Dedifferentiated amniotic fluid mesenchymal stem cell (primary cell): ENCODE results near the gene PSMD6.

Experiments used
- DNase-seq: peaks from one replicate; pipeline ENCODE4 v3.0.0-alpha.2; 2016; ENCODE audit errors: extremely low spot score

Gene PSMD6

DNA sequence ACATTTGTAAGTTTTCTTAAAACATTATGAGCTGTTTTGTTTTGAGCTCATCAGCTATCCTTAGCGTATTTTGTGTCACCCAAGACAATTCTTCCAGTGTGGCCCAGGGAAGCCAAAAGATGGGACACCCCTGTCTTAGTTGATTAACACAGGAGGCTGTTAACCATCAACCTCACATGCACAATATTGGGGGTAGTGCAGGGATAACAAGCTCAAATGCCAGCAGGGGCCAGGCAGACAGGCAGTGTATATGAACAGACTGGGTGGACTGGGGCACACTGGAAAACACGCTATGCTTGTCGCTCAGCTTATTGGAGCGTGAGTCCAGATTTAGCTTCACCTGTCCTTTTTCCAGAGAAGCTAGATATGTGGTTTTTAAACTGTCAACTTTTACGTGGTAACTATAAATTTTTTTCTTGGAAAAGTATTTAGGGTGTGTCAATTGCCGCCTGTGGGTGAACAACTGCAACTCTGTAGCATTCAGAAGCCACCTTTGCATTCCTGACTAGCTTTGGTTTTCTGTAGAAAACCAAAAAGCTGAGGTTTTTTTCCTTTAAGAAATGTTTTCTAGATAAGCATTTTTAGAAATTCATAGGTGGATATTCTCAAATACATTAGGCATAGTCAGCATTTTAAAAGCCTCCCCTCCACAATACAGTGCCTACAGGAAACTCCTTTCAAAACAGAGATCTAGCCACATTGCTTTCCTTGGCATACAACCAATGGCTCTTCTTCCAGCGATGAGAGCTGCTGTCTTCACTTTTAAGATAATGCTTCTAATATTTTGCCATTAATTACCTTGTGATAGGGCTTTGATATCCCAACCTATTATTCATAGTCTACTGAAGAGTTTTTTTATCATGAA, 14.6 kb downstream of the PSMD6 start:
- no peak for DNase-seq

DNA sequence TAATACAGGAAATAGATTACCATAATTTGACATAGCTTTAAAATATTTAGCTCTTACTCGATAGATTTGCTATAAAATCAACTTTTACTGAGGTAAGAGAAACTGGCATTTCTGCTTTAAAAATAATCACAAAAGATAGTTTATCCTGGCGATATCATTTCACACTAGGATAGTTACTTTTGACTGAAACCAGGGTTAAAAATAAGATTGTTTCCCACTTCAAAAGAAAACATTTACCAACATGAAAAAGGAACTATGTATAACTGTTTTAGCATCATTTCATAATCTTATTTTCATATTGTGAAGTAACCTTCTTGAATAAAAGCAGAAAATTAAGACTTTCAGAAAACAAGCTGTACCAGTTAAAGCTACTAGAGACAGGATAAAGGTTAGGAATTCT, 15.3 kb downstream of the PSMD6 start:
- no peak for DNase-seq

DNA sequence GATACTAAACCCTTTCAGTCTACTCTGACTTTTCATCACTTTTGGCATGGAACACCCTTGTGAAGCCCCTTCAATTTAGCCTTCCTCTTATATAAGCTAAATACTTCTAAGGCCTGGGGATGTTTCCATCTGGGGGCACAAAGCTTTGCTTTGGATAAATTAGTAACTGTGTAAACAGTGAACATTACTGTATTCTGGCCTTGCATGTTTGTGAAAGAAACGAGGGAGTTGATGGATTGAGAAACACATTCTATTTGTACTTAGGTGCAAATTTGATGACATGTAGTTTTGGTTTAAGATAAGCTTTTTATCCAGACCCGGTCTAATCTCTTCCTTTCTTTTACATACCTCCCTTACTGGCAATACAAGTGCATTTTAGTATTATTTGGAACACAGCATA, 19.7 kb downstream of the PSMD6 start:
- DNase-seq = no peak

DNA sequence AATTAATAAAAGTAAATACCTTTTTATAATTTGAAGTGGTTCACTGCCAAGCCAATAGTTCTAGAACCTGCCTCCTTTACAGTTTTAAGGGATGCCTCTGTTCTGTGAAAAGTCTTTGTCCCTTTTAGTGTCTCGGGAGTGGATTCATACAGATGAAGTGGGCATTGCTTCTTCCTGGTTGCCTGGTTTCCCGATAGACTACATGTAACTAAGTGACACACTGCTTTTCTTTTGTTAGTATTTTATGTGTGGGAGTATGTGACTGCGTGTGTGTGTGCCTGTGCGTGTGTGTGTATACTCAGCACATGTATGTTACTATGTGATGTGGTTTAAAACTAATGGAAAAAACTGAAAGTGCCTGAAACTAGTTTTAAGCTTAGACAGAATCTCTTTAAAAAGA, 21.1 kb downstream of the PSMD6 start:
- DNase-seq = no peak

DNA sequence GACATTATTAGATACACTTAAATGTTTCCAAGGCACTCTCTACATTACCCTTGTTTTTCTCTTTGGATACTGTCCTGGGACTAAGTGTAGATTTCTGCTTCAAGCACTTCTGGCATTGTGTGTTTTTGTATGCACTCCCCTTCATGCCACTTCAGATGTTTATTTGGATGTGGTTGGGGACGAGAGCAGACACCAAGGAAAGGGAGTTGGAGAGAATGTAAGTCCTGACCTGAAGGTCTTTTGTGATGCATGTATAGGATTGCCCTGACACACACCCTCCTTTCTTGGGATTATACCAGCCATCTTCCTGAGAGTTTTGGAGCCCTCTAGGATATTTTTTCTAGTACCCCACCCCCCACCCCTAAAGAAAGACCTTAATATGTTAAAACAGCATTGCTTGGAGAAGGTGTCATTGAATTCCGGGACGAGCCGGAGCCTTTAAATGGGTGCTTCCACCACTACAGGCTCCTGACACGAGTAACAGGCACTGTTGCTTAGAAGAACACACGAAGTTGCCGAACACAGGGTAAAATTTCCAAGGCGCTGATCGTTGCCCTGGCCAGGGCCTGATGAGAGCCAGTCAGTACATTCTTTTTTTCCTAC, 22.7 kb downstream of the PSMD6 start:
- DNase-seq = no peak

DNA sequence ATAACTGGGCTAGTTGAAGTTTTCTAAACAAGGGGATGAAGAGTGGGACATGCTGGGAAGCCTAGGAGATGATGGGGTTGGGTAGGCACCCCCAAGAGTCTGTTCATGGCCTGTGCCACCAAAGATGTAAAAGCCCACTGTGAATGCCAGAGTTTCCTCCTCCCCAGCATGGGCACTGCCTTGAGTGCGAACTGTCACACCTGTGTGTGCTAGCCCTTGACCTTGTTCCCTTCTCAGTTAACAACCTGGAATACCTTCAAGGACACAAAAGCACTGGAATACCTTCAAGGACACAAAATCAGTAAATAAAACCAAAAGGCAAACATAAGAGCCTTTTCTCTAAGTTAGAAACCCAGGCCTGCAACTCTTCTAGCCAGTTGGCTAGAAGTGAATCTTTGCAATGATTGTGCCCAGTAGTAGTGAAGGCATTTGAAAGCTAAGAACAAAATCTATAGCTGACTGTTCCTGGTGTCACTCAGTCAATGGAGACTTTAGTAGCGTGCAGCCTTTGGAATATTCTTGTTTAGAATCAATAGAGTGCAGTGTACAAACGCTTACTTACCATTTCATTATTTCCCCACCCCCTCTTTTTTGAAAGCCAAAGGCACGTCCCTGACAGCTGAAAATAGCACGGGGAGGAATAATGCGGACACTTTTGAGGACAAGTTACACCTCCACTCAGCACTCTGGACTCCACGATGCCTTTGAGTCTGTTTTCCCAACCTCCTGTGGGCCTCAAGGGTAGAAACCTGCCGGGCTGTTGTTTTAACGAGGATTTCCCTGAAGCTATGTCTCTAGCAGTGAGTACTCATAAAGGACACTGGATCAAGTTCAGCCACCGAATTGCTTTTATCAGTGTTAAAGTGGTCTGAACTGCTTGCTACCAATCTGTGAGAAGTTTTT, 24.2 kb downstream of the PSMD6 start:
- no peak for DNase-seq

DNA sequence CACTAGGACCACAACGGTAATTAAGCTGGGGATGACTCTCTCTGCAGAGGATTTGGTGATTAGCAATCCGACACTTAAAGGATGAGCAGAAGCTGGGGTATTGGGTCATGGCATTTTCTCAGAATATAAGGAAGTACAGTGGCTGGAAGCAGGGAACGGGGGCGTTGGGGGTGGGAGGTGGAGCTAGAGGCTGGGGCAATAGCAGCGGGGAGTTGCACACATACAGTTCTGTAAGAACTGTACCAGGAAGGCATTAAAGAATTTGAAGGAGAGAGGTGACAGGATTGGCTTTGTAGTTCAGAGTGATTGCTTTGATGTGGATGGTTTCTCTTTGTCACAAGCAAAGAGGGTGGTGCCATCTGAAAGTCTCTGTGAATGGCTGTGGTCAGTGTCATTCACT, 28.2 kb downstream of the PSMD6 start:
- no peak for DNase-seq

DNA sequence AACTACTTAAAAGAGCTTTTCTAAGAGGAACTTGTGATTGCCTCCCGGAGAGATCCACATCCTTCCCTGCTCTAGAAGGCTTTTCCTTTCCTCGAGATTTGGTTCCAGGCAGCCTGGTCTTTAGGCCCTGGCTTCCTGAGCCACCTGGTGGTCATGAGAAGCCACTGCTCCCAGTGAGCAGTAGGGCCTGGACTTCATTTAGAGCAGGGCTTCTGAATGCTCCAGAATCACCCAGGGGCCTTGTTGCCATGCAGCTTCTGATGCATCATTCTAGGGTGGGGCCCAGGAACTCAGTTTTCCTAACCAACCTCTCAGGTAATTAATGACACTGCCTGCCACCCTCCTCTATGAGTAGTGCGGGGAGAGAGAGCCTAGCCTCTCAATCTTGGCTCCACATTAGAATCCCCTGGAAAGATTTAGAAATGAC, 29.6 kb downstream of the PSMD6 start:
- DNase-seq = peak; percentile 85

DNA sequence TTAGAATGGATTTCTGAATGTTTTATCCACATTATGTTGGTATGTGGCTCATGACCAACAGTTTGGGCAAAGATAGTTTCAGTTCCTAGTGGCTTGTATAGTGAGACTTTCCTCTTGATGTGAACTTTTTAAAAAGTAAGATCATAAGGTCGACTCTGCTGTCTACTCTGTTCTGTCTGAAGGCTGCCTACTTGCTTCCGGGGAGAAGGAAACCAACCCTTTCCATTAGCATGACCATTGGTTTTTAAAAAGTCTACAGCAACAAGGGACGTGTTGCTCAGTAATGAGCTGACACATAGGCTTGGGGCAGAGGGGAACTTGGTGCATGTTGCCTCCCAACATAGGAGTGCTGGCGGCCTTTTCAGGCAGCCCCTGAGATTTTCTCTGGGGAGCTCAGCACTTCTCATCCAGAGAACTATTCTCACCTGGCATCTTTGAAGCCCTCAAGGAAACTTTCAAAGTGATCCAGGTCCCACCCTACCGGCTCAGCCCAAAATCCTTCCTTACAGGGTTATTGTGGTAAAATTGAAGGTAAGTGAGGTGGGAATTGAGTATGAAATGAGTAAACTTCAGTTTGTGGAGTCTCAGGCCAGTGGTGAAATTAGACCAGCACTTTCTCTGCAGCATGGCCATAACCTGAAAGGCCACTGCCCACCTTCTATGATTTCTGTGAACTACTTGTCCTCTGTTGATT, 30.6 kb downstream of the PSMD6 start:
- no peak for DNase-seq

DNA sequence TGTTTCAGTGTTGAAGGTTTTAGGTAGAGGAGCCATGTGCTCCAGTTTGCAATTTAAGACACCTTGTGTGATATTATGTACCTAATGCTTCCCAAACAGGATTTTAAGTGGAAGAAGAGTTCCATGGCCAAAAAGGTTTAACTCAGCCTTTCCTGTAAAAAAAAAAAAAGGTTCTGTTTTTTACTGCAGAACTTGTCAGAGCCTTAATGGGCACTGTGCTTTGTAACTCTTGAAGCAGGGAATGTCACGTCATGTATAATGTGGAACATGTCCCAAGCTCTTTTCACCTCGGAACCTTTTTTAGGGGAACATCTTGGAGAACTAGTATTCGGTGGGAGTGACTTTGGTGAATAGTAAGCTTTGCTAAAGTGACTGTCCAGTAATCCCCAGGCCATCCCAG, 31.6 kb downstream of the PSMD6 start:
- DNase-seq = no peak

DNA sequence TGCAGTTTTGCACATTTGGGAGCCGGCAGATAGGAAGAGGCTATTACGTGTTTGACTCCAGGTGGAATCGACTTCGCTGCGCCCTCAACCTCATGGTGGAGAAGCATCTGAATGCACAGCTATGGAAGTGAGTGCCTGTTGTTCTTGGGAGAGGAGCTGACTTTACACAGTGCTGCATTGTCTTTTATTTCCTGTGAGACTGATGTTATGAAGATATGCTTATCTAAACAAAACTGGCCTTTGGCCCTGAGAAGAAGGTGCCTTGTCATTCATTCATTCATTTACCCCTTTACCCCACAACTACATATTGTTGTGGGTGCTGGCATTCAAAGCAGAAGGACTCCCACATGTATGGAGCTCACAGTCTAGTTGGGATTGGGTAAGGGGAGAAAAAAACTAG, 32.6 kb downstream of the PSMD6 start:
- no peak for DNase-seq

DNA sequence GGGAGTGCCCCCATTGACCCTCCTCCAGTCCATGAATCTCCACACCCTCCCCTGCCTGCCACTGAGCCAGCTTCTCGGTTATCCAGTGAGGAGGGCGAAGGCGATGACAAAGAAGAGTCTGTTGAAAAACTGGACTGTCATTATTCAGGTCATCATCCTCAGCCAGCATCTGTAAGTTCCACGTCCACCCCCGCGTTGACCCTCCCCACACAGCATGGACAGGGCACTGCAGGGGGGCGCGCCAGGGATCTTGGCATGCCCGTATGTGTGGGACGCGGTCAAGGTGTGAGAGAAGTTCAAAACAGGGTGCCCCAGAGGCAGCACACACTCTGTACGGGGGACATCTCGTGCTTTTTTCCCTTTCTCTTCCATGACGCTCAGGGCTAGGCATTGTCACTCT, 33.1 kb downstream of the PSMD6 start:
- DNase-seq = no peak

DNA sequence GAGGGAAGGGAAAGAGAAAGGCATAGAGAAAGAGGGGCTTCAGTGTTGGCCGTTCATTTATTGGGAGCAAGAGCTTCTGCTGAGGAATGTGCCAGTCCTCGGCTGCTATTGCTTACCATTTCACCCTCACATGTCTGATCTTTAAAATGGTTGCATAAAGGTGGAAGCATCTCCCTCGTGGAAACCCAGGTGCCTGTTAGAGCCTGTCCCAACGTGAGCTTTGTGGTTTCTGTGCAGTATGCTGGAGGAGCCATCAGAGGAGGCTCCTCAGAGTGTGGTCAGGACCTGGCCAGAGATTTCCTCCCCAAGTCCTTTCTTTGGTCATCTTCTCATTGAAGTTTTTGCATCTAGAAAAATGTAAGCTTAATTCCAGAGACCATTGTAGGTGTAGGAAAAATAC, 34.4 kb downstream of the PSMD6 start:
- no peak for DNase-seq

DNA sequence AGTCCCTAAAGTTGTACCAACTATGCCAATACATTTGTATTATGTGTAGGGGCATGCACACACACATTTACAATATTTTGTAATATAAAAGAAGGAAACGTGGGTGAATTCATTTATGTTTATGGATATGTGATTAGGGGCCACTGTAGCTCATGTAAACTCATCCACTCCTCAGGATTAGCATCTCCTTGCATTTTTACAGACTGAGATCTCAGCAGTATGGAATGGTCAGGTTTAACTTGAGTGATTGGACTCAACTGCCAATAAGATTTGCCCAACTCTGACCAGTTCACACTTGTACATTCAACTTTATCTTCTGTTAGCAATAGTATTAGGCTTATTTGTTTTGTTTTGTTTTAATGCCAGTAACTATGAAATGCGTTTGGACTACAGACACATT, 36.5 kb downstream of the PSMD6 start:
- no peak for DNase-seq

DNA sequence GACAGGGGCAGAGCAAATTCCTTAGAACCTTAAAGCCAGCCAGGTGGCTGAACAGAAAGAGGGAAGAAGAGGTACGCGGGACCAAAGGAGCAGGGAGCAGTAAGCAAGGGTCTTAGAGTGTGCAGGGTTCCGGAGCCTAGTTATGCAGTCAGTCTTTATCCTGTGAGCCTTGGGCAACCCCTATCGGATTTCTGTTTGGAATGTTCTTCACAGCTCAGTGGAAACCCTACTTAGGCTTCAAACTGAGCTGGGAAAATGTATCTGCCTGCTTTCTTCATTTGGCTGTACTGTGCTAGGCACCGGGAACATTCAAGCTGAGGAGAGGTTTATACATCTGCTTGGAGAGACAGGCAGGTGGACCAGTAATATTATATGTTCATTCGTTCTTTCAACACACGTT, 37.1 kb downstream of the PSMD6 start:
- peak; percentile 20 for DNase-seq

DNA sequence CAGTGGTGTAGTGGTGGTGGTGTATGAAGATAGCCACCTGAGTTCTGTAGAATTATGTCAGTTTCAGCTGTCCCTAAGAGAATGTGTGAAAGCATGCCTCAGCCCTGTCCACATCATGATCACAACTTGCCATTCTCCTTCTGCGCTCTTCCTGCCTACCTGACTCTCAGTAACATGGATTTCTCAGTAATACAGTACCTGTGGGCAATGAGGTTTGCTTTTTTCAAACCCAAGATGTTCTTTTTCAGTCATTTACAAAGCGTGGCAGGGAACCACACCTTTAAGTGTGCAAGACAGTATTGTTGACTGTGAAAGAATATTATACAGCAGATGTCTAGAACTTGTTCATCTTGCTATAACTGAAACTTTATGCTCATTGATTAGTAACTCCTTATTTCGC, 38.9 kb downstream of the PSMD6 start:
- no peak for DNase-seq

DNA sequence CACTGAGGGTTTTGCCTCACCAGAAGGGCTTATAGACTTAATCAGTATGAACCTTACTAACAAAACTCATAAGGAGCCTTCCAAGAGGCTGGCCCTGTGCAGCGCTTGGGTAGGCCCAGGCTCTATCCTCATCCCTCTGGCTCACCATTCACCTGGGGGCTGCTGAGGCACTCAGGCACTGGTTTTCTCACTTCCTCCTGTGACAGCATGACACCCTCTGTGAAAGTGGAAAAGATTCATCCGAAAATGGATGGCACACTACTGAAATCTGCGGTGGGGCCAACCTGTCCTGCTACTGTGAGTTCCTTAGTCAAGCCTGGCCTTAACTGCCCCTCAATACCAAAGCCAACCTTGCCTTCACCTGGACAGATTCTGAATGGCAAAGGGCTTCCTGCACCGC, 41.3 kb downstream of the PSMD6 start:
- no peak for DNase-seq

DNA sequence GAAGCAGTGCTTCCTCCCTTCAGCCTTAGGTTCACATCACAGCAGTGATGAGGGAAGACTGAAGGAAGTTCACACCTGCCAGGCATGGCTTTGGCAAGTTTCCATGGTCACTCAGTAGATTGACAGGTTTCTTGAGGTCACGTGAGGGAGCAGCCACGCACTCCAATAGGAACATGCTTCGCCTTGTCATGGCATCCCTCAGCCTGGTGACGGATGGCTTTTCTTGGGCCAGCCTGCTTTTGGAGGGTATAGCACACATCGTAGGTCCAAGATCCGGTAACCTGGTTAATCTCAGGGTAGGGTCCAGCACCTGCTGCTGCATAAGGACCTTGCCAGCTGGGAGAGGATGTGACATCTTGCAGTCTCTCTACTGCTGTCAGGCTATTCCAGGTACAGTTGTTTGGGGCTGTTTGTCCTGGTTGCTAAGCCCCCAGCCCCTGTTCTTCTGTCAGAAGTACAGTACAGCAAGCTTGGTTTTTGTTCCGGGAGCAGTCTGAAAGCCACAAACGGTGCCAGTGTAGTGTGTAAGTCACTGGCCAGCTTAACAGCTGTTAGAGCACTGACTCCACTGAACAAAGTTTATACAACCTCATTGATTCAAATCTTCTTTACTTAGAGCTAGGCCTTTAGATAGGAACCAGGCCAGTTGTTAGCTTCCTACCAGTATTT, 42.3 kb downstream of the PSMD6 start:
- no peak for DNase-seq

DNA sequence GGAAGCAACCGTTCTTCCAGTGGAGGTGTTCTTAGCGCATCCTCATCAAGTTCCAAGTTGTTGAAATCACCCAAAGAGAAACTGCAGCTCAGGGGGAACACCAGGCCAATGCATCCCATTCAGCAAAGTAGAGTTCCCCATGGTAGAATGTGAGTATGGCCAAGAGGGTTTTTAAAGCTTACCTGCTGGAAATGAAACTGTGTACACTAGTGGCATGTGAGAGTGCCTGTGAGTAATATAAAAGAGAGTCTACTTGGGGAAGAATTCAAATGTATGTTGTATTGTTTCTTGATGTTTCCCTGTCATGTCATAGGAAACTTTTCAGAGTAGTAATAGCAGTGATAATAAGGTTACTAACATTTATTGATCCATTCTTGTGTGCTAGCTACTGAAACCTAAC, 43.3 kb downstream of the PSMD6 start:
- DNase-seq = no peak

DNA sequence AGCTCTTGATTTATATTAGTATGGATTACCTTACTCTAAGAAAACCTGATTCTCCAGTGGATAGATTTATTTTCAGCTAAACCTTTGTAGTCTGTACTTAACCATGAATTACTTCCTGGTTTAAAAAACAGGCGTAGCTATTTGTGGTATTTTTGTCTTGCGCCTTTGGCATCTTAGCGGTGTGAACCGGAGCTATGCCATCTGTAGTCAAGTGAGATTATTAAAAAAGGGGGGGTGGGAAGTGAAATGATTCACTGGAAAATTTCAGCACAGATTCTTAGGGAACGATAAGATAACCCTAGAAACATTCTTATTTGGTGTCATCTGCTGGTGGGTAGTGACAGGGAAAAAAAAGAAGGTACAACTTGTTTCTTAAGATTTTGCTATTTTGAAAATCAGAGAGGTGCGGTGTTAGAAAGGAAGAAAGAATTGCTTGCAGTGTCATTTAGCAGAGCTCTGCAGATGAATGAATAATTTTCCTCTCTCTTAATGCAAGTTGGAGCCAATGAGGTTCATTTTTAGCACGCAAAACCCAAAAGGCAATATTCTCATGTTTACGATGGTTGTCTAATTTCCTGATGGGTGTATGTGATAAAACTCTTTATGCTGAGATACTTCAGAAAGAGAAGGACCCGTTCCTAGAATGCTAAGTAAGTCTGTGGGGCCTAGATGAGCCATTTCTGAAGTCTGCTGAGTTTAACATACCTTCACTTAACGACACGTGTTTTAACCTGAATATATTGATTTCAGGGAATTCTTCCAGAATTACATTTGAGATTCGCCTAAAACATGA, 44.0 kb downstream of the PSMD6 start:
- no peak for DNase-seq

DNA sequence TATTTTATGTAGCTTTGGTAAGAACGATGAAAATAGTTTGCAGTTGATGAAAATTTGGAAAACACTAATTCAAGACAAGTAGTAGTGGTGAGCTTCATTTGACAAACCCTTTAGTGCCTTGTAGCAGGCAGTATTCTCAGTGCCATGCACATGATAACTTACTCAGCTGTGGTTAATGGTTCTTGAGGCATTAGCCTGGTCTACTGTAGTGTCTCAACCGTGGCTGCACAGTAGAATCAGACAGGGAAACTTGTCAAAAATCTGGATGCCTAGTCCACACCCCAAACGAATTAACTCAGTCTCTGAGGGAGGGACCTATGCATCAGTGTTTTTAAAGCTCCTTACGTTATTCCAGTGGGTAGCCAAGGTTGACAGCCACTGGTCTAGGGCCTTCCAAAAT, 45.4 kb downstream of the PSMD6 start:
- no peak for DNase-seq
